Keratinocyte (primary cell): ENCODE measurements around the gene RBM19. TPM values are rescaled to one million over a fixed set of nuclear protein-coding genes. Genes with fewer than 3 reads are reported as not detected.

Experiments used
- DNase-seq: peaks from one replicate; pipeline ENCODE4 v3.0.0-alpha.2; 2011; ENCODE audit warnings: low read depth, missing footprints, low spot score
- FAIRE-seq: peaks from 2 replicates; lab custom pipeline; 2011; peaks lifted over from hg19 to GRCh38; lab: Jason Lieb, UNC
- H2AFZ ChIP-seq: 2 replicates; pipeline ENCODE4 v1.6.0; 2012; ENCODE audit warnings: low read length, control low read depth, inconsistent platforms; ENCODE audit not compliant: control insufficient read depth
- H3K27ac ChIP-seq: 2 replicates; pipeline ENCODE4 v1.5.1; 2011; ENCODE audit warnings: low read length; ENCODE audit not compliant: control insufficient read depth, insufficient read depth
- H3K27me3 ChIP-seq: 3 replicates; pipeline ENCODE4 v1.6.0; 2011; ENCODE audit warnings: low read length; ENCODE audit not compliant: control insufficient read depth, insufficient read depth; ENCODE audit errors: extremely low read depth
- H3K36me3 ChIP-seq, 2 experiments: 2 replicates in 1 of 2; 3 replicates in 1 of 2; pipeline ENCODE4 v1.5.1; 2011; ENCODE audit warnings: low read length in 2 of 2, mild to moderate bottlenecking in 1 of 2; ENCODE audit not compliant: control insufficient read depth in 2 of 2, insufficient read depth in 2 of 2; ENCODE audit errors: extremely low read depth in 1 of 2
- H3K4me1 ChIP-seq: 3 replicates; pipeline ENCODE4 v1.5.1; 2011; ENCODE audit warnings: low read length; ENCODE audit not compliant: control insufficient read depth, insufficient read depth; ENCODE audit errors: extremely low read depth
- H3K4me2 ChIP-seq: 3 replicates; pipeline ENCODE4 v1.6.0; 2011; ENCODE audit warnings: low read depth, low read length; ENCODE audit not compliant: control insufficient read depth, insufficient read depth; ENCODE audit errors: extremely low read depth
- H3K4me3 ChIP-seq, 3 experiments: fragments of 200-600 bp in 1 of 3; sonication (generic) in 1 of 3; 2 replicates in 2 of 3; 3 replicates in 1 of 3; pipeline ENCODE4 v1.5.1; 2011 to 2016; ENCODE audit warnings: low read length in 3 of 3, mild to moderate bottlenecking in 3 of 3, control low read depth in 2 of 3, inconsistent platforms in 1 of 3, low read depth in 1 of 3, mixed read lengths in 1 of 3, mixed run types in 1 of 3, moderate library complexity in 1 of 3; ENCODE audit not compliant: control insufficient read depth in 2 of 3, insufficient read depth in 2 of 3; ENCODE audit errors: extremely low read depth in 1 of 3
- H3K79me2 ChIP-seq: 2 replicates; pipeline ENCODE4 v1.6.0; 2012; ENCODE audit warnings: low read length; ENCODE audit not compliant: control insufficient read depth, insufficient read depth
- H3K9ac ChIP-seq: 3 replicates; pipeline ENCODE4 v1.6.0; 2011; ENCODE audit warnings: low read length; ENCODE audit not compliant: control insufficient read depth, insufficient read depth; ENCODE audit errors: extremely low read depth
- H3K9me1 ChIP-seq: 3 replicates; pipeline ENCODE4 v1.6.0; 2011; ENCODE audit warnings: low read length; ENCODE audit not compliant: control insufficient read depth, insufficient read depth; ENCODE audit errors: extremely low read depth
- H3K9me3 ChIP-seq: 2 replicates; pipeline ENCODE4 v1.5.1; 2012; ENCODE audit warnings: low read depth, low read length; ENCODE audit not compliant: control insufficient read depth
- H4K20me1 ChIP-seq: 3 replicates; pipeline ENCODE4 v1.6.0; 2011; ENCODE audit warnings: low read length; ENCODE audit not compliant: control insufficient read depth, insufficient read depth; ENCODE audit errors: extremely low read depth
- EZH2 ChIP-seq: IDR thresholded peaks from one replicate; pipeline ENCODE4 v1.6.1; 2012; ENCODE audit warnings: inconsistent platforms, mild to moderate bottlenecking, low read length, moderate library complexity
- dilution Hi-C: fragments of 300-500 bp; cut with MboI; formaldehyde crosslinking; loops from one replicate; pipeline ENCODE4 v1.7.0; 2020; ENCODE audit warnings: low sequenced_read_pairs; ENCODE audit not compliant: extremely low pct_ligation_motif_present
- polyA plus RNA-seq, 5 experiments: library from polyadenylated mRNA; depleted of rRNA in 3 of 5; stranded (reverse) in 3 of 5; stranded (forward) in 1 of 5; unstranded in 1 of 5; fragments of >200 nt; gene quantifications; 1 replicate in 1 of 5; 2 replicates in 3 of 5; 3 replicates in 1 of 5; pipeline versions ENCODE4 v1.2.1 to v1.2.3, GENCODE V29; 2011 to 2012; ENCODE audit warnings: missing spikeins in 2 of 5, low read depth in 1 of 5, low replicate concordance in 1 of 5
- TF ChIP-seq, protein P1 (sequence below), 3 experiments: IDR thresholded peaks in 1 of 3; conservative IDR thresholded peaks in 1 of 3; optimal IDR thresholded peaks in 1 of 3; 2 replicates in 2 of 3; 3 replicates in 1 of 3; pipeline versions ENCODE3 to v1.5.1; 2011; ENCODE audit warnings: low read length in 3 of 3, mild to moderate bottlenecking in 3 of 3, moderate library complexity in 2 of 3, control low read depth in 1 of 3, inconsistent platforms in 1 of 3; ENCODE audit not compliant: insufficient read depth in 2 of 3; ENCODE audit errors: extremely low read depth in 1 of 3

RBM19 gene
- polyA plus RNA-seq, 1 donor (not counting 4 experiments of a cell fraction or from before 2014, with no cell fraction given) = 14.6 TPM

DNA sequence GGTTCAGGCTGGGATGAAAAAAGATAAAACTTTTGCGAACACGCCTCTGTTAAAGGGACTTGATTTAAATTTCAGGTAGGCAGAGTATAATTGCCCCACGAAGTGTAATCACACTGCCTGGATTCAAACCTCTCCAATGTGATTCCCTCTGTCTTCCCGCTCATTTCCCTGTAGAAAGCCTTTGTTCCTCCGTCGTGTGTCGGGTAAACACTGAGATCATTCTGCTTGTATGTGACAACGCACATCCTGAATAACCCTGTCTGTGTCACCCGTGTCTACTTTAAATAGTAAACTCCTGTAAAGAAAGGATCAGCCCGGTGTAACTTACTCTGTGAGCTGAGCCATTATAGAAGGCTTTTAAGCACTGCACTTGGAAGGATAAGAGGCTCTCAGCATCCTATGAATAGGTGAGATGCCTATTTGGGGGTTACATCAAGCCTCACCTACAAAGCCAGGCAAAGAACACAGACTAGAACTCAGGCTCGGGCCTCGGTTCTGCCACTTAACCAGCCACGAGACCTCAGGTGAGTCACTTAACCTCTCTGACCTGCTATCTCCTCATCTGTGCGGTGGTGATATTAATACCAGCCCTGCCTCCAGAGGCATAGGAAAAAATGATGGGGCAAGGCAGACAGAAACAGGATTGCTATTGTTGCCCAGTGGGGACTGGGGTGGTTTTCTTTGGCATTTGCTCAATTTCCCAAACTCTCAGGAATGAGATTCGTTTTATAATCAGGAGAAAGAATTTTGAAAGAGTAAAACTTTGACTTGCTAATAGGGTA, 74.2 kb downstream of the RBM19 start:
- dilution Hi-C loops = no loop called here
- Histone ChIP-seq H4K20me1 (no peaks in the 10 kb centered on the region), H3K4me1 (peaks cover 11% of the 10 kb centered on the region), H3K4me3 (no peak overlapping the region), H3K27me3 (no peaks in the 10 kb centered on the region), H3K9ac (no peak overlapping the region), H2AFZ (no peak overlapping the region), H3K79me2 (no peaks in the 10 kb centered on the region), H3K4me2 (no peak overlapping the region), H3K36me3 (peaks cover 0 to 3% of the 10 kb centered on the region in 2 experiments), H3K9me3 (no peaks in the 10 kb centered on the region), H3K27ac (no peak overlapping the region), H3K9me1 (no peaks in the 10 kb centered on the region)
- no peak for FAIRE-seq
- TF ChIP-seq, protein P1, sequence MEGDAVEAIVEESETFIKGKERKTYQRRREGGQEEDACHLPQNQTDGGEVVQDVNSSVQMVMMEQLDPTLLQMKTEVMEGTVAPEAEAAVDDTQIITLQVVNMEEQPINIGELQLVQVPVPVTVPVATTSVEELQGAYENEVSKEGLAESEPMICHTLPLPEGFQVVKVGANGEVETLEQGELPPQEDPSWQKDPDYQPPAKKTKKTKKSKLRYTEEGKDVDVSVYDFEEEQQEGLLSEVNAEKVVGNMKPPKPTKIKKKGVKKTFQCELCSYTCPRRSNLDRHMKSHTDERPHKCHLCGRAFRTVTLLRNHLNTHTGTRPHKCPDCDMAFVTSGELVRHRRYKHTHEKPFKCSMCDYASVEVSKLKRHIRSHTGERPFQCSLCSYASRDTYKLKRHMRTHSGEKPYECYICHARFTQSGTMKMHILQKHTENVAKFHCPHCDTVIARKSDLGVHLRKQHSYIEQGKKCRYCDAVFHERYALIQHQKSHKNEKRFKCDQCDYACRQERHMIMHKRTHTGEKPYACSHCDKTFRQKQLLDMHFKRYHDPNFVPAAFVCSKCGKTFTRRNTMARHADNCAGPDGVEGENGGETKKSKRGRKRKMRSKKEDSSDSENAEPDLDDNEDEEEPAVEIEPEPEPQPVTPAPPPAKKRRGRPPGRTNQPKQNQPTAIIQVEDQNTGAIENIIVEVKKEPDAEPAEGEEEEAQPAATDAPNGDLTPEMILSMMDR (optimal IDR thresholded peaks at IDR 0.05 in 1 of 3, IDR thresholded peaks at IDR 0.05 in 1 of 3, conservative IDR thresholded peaks at IDR 0.05 in 1 of 3; ENCODE audit: extremely low read depth in 1 of 3, insufficient read depth in 2 of 3, low read length in 3 of 3) = no peak
- TF ChIP-seq EZH2 = no peak
- no peak for DNase-seq

DNA sequence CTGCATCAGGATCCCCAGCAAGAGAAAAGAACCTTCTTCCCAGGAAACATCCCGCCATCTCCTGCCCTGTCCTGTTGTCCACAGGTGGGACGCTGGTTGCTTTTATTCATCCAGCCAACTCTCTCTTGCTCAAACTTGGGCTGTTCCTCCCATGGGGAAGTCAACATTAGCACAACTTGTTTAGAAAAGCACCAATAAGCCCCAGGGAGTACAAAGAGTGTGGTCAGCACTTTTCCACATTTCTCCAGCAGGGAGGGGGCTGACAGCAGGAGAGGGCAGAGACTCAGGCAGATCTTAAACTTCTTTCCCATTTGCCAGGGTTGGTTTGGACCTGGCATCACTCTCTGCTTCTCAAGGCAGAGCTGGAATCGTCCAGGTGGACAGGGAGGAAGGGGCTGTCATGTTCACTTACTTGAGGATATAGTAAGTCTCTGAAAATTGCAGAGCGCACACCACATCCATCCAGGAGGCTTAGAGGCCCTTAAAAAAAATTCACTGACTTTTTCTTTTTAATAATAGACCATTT, 74.9 kb downstream of the RBM19 start:
- FAIRE-seq = no peak
- H3K79me2 ChIP-seq = no peaks in the 10 kb centered on the region
- H3K9me3 ChIP-seq = no peaks in the 10 kb centered on the region
- H4K20me1 ChIP-seq = no peaks in the 10 kb centered on the region
- dilution Hi-C loops = no loop called here
- no peak overlapping the region for H3K27ac ChIP-seq
- H3K4me3 ChIP-seq = no peak overlapping the region
- DNase-seq = no peak
- H3K4me2 ChIP-seq = no peak overlapping the region
- H3K27me3 ChIP-seq = no peaks in the 10 kb centered on the region
- H3K9me1 ChIP-seq = no peaks in the 10 kb centered on the region
- H3K9ac ChIP-seq = no peak overlapping the region
- peaks cover 4% of the 10 kb centered on the region for H3K4me1 ChIP-seq
- no peak for TF ChIP-seq EZH2
- TF ChIP-seq, protein P1 (optimal IDR thresholded peaks at IDR 0.05 in 1 of 3, IDR thresholded peaks at IDR 0.05 in 1 of 3, conservative IDR thresholded peaks at IDR 0.05 in 1 of 3; ENCODE audit: extremely low read depth in 1 of 3, insufficient read depth in 2 of 3, low read length in 3 of 3) = no peak
- no peak overlapping the region for H2AFZ ChIP-seq
- H3K36me3 ChIP-seq = peaks cover 0 to 3% of the 10 kb centered on the region in 2 experiments
